ENCODE data around the gene LBP.
"Not testable (repeated sequence)": the region's sequence is repeated elsewhere in the genome, so short reads cannot be mapped to it uniquely, and the experiment has no call there.

LBP gene

DNA sequence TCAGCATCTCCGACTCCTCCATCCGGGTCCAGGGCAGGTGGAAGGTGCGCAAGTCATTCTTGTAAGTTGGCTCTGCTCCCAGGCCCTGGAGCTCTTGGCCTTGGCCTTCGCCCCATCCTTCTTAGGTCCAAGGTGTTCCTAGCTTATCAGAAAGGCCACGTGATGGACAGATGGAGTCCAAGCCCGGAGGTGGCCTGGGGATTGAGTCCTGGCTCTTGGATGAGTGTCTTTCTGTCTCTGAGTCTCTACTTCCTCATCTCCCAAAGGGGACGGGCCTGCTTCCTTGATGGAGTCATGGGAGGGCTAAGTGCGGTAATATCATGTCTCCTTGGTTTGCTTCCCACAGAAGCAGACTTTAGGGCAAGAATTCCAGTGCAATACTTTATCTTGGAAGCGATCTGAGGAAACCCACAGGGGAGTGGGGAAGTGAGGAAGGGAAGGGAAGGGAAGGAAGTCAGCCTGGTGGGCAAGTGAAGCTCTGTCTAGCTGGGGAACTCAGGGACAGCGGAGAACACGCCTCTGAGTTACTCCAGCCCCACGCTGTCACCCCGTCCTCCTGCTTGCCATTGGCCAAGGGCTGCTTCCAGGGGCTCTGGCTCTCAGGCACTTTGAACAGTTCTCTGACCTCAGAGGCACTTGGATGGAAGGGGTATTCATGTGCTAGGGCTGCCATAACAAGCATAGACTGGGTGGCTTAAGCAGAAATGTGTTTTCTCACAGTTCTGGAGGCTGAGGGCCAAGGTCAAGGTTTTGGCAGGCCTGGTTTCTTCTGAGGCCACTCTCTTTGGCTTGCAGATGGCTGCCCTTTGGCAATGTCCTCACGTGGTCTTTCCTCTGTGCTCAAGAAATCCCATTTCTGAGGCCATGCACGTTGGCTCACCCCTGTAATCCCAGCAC lies 4.8 kb downstream of the LBP start:
- no peak for DNase-seq (ENCODE audit: low read depth)

DNA sequence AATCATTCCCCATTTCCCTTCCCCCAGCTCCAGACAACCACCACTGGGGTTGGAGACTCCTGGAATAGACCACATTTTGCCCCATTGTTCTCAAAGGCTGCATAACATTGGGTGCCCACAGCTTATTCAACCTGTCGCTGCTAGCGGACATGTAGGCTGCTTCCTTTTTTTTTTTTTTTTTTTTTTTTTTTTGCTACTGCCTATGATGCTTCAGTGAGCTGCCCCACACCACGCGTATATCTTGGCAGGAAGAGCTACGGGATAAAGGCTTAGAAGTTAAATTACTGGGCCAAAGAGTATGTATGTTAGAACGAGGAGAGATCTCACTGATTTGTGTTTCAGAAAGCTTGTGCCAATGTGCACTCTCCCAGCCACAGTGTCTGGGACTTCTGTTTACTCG lies 7.0 kb downstream of the LBP start:
- DNase-seq (ENCODE audit: low read depth): no peak

DNA sequence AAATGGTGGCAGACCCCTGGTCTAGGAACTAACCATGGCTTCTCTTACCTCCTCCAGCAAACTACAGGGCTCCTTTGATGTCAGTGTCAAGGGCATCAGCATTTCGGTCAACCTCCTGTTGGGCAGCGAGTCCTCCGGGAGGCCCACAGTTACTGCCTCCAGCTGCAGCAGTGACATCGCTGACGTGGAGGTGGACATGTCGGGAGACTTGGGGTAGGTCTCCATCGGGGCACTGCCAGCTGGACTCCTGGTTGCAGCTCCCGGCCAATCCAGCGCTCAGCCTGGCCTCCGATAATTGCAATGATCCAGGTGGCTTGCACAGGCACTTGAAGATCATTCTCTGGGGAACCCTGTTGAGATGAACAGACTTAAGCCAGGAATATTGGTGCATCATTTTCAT lies 7.9 kb downstream of the LBP start:
- no peak for DNase-seq (ENCODE audit: low read depth)

DNA sequence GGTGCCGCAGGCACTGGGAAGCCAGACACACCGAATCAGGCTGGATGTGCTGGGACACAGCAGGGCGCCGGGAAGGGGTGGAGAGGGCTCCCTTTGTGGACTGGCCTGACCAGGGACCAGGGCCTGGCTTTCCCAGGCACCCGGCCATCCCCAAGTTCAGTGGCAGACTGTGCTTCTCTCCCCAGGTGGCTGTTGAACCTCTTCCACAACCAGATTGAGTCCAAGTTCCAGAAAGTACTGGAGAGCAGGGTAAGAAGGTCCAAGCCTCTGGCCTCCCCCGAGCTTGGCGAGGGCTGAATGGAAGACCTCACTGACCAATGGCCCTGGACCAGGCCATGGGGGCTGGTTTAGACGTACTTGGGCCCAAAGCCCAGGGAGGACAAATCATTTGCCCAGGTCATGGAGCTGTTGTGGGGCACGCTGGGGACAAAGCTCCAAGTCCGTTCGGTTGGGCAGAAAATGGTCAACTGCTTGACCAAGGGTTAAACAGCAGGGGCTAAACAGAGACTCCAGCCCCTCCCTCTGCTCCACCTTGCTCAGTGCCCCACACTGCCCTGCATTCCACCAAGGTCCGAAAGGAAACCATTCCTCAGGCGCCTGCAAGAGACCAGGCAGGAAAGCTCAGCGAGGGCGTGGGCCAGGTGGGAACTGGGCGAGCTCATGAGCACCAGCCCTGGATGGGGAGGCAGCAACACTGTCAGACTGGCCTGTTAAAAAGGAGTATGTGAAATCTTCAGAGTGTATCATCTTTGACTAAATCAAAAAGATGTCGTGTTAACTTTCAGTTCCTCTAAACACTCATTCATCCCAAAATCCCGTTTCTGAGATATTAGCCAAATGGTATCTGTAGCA lies 9.1 kb downstream of the LBP start:
- no peak for DNase-seq (ENCODE audit: low read depth)

DNA sequence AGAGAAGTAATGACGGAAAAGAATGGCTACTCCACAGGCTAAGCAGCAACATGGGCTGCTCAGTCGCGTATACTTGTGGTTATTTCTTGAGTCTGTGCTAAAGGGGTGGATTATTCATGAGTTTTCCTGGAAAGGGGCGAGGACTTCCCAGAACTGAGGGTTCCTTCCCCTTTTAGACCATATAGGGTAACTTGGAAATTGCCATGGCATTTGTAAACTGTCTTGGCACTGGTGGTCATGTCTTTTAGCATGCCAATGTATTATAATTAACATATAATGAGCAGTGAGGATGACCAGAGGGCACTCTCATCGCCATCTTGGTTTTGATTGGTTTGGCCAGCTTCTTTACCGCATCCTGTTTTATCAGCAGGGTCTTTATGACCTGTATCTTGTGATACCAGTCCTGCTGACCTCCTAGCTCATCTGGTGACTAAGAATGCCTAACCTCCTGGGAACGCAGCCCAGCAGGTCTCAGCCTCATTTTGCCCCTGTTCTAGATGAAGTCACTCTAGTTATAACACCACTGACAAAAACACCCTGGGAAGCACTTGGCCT lies 11.4 kb downstream of the LBP start:
- no peak for DNase-seq (ENCODE audit: low read depth)

DNA sequence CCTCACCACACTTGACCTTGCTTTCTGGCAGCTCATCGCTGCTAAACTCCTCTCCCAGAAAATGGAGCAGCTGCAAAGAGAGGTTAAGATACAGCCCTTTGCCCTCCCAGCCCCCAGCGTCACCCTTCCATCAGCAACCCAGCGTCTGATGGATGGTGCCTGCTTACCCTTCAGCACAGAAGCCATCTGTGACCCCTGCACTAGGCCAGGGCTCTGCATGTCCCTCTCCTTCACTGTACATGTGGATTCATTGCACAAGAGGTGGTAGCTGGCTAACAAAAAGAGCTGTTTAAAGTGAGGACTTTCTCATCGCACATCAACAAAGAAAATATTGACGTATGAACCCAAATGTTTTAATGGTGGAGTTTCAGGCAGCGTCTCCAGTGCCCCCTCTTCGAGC lies 12.3 kb downstream of the LBP start:
- no peak for DNase-seq (ENCODE audit: low read depth)

DNA sequence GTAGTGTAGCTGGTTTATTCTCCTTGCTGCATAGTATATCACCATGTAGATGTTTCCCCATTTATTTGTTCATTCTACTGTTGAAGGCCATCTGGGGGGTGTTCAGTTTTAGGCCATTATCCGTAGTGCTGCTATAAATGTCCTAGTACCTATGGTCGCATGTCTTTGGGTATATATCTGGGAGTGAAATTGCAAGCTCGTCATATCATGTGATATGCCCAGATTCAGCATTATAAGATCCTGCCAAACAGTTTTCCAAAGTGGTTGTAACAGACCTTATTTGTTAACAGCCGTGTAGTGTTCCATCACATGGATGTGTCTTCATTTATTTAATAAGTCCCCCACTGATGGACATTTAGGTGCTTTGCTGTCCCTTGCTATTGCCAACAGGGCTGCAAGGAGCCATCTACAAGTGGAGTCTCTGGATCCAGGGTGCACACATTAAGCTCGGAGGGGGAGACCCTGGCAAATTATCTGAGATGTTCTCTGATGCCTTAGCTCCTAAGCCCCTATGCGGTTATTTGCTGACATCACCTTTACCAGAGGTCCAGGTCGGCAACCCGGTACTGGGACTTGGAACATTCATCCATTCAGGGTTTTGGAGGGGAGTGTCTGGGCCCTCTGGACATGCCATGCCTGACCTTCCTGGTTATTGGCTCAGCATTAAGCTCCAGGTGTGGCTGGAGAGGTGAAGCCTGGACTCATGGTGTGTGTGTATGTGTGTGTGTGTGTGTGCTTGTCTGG lies 16.9 kb downstream of the LBP start:
- DNase-seq (ENCODE audit: low read depth): no peak

DNA sequence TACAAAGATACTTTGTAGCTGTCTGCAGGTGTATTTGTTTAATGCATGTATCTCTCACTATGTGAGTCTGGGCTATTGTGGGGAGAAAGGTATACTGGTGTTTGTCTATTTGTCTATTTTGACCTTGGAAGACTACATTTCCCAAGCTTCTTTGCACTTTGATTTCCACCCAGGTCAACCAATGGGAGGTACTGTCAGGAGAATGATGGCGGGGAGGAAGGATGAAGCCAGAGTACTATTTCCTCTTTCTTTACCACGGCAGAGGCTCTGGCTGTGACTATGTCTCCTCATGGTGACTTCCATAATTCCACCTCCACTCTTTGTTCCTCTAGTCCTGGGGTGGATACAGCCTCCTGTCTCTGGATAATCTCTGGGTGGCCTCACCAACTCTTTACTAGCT lies 23.1 kb downstream of the LBP start:
- no peak for DNase-seq (ENCODE audit: low read depth)

DNA sequence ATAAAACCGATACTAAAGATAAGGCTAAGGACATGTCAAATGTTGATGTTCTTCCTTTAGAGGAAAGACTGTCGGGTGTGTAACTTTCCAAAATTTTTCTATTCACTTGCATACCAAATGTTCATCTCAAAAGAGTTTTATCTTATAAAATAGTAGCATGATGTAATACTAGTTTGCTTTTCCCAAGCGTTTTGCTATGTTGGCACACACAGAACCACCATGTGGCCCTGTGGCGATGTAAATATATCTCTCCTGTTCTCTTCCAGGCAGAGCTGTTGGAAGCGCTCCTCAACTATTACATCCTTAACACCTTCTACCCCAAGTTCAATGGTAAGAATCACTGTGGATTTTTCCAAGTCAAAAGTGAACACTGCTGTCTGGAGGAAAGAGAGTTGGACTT lies 26.5 kb downstream of the LBP start:
- DNase-seq (ENCODE audit: low read depth): no peak

DNA sequence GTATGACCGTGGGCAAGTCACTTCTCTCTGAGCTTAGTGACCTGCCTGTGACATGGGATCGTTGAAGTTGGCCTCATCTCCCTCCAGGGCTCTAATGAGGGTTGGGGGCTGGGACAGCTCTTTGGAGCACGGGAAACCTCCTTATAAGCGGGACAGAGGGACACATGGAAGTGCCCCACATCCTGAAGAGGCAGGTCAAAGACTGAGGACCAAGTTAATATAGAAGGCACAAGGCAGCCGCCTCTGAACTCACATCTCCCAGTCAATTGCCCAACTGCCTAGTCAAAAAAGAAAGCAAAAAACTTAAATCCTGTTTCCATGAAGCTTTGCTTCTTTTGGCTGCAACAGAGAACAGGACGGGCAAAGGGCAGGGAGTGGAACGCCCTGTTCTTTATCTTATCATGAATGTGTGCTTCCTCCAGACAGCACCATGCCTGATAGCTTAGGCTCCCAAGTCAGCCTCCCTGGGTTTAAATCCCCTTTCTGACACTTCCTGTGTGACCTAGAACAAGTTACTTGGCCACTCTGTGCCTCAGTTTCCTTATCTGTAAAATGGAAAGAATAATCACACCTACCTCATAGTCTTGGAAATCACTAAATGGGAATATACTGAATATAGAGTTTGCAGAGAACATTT lies 27.1 kb downstream of the LBP start:
- no peak for DNase-seq (ENCODE audit: low read depth)

DNA sequence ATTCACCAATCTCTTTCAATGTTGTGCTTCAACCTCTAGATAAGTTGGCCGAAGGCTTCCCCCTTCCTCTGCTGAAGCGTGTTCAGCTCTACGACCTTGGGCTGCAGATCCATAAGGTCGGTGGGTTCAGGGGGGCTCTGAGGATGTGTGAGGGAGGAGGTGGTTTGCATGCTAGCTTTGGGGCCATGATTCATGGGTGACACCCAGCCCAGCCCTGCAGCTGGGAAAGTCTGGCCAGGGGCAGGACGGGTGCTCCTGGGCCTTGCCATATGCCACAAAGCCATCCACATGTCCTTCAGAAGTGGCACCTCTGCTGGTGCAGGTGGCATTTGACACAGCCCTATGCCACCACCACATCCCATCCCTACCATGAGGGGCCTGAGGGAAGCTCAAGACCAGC lies 27.6 kb downstream of the LBP start:
- no peak for DNase-seq (ENCODE audit: low read depth)

DNA sequence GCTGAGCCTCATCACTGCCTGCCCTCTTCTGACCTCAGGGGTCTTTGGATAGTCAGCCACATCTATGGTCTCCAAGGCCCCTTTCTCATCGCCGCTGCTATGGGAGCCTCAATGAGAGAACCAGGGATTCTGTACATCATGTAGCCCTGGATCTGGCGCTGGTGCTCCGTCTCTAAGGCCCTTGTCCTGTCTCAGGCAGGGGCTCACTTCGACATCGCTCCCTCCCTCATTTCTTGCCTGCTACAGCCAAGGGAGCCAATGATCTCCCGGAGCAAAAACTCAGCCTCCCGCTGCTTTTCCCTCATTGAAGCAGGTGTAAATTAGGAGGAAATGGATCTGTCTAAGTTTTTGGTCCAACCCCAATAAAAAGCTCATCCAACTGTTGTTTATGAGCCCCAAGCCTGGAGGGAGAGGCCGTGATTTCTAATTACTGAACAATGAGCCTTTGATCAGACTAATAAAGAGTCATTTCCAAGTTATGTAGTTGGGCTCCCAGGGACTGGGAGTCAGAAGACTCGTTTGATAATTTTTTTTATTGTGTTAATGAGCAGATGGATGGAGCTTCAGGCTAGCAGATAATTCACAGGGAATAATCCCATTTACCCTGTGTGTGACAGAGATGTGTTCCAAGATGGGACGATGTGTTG lies 30.9 kb downstream of the LBP start:
- no peak for DNase-seq (ENCODE audit: low read depth)

DNA sequence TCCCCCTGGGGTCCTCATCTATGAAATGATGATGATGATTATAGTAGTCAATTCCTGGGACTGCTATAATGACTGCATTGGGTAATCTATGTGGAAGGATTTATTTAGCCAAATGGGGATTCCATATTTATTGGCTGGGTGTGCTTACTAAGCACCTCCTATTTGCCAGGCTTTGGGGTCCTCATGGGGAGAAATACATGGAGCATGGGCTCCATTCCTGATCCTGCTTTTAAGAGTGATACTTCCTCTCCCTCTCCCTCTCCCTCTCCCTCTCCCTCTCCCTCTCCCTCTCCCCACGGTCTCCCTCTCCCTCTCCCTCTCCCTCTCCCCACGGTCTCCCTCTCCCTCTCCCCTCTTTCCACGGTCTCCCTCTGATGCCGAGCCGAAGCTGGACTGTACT lies 31.6 kb downstream of the LBP start:
- DNase-seq (ENCODE audit: low read depth): not testable (repeated sequence)

DNA sequence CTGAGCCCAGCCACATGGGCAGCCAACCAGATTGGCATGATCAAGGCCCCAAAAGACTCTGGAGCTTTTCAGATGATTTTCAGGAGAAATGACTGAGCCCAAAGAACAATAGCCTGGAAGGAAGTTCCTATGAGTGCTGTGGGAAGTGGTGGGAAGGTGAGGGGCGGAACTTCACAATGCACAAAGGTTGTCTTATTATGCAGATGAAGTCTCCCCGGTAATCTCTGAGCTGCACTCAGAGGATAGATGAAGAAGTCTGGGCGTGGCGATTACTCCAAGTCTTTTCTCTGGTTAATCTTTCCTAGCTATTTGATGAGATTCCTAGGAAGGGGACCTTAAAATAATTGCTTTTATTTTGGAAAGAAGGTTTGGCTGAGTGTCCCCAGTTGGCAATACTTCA lies 36.9 kb downstream of the LBP start:
- DNase-seq (ENCODE audit: low read depth): no peak

DNA sequence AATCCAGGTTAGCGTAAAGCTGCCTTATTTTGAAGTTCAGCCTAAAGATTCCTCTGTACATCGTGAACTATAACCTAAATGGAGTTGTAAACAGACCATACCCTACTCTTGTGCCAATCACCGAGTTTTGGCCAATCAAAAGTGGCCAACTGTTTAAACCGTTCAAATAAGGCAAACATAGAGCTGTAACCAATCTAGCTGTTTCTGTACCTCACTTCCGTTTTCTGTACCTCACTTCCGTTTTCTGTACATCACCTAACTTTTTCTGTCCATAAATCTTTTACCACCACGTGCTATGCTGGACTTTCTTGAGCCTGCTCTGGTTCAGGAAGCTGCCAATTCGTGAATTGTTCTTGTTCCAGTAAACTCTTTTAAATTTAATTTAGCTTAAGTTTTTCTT lies 39.7 kb downstream of the LBP start:
- no peak for DNase-seq (ENCODE audit: low read depth)

DNA sequence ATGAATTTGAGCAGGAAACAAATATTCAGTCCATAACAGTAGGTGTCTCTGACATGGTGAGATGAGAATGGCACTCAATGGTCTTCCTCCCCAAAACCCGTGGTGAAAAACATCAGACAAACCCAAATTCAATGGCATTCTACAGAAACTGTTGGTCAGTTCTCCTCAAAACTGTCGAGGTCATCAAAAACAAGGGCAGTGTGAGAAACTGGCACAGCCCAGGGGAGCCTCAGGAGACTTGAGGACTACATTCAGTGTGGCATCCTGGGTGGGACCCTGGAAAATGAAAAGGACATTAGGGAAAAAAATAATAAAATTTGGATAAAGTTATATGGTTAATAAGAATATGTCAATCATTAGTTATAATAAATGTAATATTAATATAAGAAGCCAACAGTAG lies 40.6 kb downstream of the LBP start:
- DNase-seq (ENCODE audit: low read depth): no peak

DNA sequence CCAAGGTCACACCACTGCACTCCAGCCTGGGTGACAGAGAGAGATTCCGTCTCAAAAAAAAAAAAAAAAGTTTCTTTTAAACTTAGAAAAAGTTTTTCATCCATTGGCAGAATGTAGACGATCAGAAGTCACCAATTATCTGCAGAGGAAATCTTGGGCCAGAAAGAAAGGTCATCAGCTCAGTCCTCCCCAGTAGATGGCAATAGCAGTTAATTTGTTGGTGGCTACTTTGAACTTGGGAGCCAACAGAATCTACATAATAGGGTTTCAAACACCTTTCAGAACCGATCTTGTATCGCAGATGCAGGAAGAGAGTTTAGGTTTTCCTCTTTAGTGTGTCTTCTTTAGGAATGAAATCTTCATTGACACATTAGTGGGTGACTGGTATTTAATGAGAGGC lies 41.7 kb downstream of the LBP start:
- no peak for DNase-seq (ENCODE audit: low read depth)

DNA sequence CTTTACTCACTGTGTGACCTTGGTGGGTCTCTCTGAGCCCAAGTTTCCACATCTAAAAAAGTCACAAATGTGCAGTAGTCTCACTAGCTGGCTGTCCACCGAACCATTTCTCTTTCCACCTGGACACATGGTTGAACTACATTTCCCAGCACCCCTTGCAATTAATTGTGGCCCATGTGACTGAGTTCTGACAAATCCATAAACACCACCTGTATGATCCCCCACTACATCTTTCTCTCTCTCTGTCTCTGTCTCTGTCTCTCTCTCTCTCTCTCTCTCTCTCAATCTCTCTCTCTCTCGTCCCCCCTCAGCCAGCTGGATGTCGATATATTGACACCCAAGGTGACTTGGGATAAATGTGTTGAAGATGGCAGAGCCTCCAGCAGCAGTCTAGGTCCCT lies 46.1 kb downstream of the LBP start:
- no peak for DNase-seq (ENCODE audit: low read depth)

DNA sequence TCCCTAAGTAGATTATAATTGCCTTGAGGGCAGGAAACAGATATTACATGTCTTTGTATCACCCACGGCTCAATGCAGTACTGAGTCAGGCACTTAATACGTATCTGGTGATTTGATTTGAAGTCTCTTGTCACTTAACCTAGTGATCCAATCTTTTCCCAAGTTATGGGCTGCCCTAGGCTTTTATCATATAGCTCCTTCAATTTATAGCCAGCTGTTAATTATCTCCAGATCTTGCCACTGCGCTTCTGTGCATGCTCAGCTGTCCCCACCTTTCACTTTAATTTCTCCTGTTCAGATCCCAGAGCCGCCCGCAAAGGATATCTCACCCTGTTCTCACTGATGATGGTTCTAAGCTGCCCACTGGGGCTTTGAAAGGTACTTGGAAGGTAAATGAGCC lies 47.0 kb downstream of the LBP start:
- no peak for DNase-seq (ENCODE audit: low read depth)

DNA sequence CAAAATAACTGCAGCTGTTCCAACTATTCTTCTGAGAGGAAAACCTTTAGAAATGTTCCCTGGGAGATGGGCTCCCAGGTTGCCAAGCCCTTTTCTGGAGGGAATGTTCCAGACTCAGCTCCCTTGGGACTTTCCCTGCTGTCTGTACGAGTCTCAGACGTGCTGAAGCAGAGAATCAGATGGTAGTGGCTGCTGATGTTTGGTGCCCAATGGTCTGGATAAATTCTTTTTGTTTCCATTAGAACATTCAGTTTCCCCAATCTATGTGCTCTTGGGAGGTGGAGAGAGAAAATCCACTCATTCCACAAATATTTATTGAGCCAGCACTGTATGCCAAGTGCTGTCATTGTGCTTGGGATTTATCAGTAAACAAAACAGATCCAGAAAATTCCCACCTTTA lies 48.9 kb downstream of the LBP start:
- no peak for DNase-seq (ENCODE audit: low read depth)

DNA sequence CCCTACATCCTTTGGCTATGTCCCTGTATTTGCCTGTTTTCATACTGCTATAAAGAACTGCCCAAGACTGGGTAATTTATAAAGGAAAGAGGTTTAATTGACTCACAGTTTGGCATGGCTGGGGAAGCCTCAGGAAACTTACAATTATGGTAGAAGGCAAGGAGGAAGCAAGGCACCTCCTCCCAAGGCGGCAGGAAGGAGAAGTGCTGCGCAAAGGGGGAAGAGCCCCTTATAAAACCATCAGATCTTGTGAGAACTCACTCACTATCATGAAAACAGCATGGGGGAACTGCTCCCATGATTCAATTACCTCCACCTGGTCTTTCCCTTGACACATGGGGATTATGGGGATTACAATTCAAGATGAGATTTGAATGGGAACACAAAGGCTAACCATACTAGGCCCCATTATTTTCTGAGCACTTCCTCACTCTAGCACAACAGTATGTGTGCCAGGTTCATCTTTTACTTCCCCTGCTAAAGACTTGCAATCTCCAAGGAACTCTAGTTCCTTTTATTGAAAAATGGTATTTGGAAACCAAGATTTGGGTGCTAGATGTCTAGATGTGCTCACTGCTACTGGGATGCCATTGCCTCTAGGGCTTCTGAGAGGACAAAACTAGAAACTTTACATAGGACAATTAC lies 49.6 kb downstream of the LBP start:
- DNase-seq (ENCODE audit: low read depth): not testable (repeated sequence)
